SK-N-MC (cell line): ENCODE results near the gene SAMMSON.

Source experiments
- DNase-seq: peaks from one replicate; pipeline ENCODE4 v3.0.0-alpha.2; 2011; ENCODE audit warnings: low read depth, low spot score
- H3K27ac ChIP-seq: fragments of 200-600 bp; sonication (generic); 2 replicates; pipeline ENCODE4 v1.5.1; 2016; ENCODE audit warnings: mixed run types
- H3K36me3 ChIP-seq: fragments of 200-600 bp; sonication (generic); 2 replicates; pipeline ENCODE4 v1.6.1; 2017; ENCODE audit warnings: antibody characterized with exemption, low read length, mixed read lengths; ENCODE audit not compliant: insufficient read depth
- H3K4me3 ChIP-seq: fragments of 200-600 bp; sonication (generic); 2 replicates; pipeline ENCODE4 v1.5.1; 2016
- H3K9ac ChIP-seq: fragments of 200-600 bp; sonication (generic); 2 replicates; pipeline ENCODE4 v1.8.0; 2017; ENCODE audit warnings: mixed run types, mixed read lengths; ENCODE audit not compliant: insufficient read length
- H3K9me3 ChIP-seq: fragments of 200-600 bp; sonication (generic); 2 replicates; pipeline ENCODE4 v1.6.1; 2017; ENCODE audit warnings: low read depth, mild to moderate bottlenecking, antibody characterized with exemption, low read length, moderate library complexity, mixed read lengths
- EZH2 ChIP-seq: fragments of 200-600 bp; sonication (generic); IDR thresholded peaks from one replicate; pipeline ENCODE4 v1.6.1; 2017; ENCODE audit warnings: antibody characterized with exemption
- FOXP2 ChIP-seq: optimal IDR thresholded peaks from 2 replicates; pipeline ENCODE3; 2011; ENCODE audit warnings: mild to moderate bottlenecking, moderate library complexity; ENCODE audit not compliant: insufficient read depth; ENCODE audit errors: extremely low read length, control extremely low read depth
- POLR2AphosphoS5 ChIP-seq: IDR thresholded peaks from 2 replicates; pipeline ENCODE4 v1.6.1; 2012; ENCODE audit warnings: mild to moderate bottlenecking, low read depth, low read length, borderline replicate concordance

The SAMMSON gene

GRCh38 chr3:70000563-70001081, 1.1 kb downstream of the SAMMSON start:
- Histone ChIP-seq H3K36me3 (no peaks in the 10 kb centered on the region), H3K4me3 (no peak overlapping the region), H3K27ac (no peak overlapping the region), H3K9ac (no peak overlapping the region), H3K9me3 (no peaks in the 10 kb centered on the region)
- TF ChIP-seq POLR2AphosphoS5, result no peak
- TF ChIP-seq FOXP2, result no peak
- no peak for TF ChIP-seq EZH2
- DNase-seq, result no peak

DNA sequence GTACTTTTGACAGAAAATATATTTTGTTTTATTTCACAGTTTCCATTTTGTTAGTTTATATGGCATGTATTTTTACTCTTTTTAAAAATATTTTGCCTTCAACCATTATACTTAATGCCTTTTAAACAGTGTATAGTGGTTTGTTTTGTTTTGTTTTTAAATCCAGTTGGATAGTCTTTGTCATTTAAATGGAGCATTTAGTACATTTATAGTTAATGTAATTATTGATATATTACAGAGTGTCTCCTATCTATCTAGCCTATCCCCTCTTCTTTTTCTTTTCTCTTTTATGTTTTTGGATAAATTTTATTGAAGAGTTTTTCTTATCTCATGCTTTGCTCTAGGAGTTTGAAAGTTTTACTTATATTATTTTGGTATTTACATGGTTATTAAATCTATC, 3.6 kb downstream of the SAMMSON start:
- no peak for DNase-seq
- no peaks in the 10 kb centered on the region for H3K9me3 ChIP-seq
- TF ChIP-seq EZH2, result no peak
- TF ChIP-seq POLR2AphosphoS5, result no peak
- no peak for TF ChIP-seq FOXP2
- no peaks in the 10 kb centered on the region for H3K36me3 ChIP-seq
- H3K27ac ChIP-seq, result no peak overlapping the region
- H3K9ac ChIP-seq, result no peak overlapping the region
- H3K4me3 ChIP-seq, result no peak overlapping the region

- Histone ChIP-seq H3K36me3 (no peaks in the 10 kb centered on the region), H3K27ac (no peak overlapping the region), H3K9ac (no peak overlapping the region), H3K4me3 (no peak overlapping the region), H3K9me3 (no peaks in the 10 kb centered on the region)
- TF ChIP-seq EZH2 (no peak), FOXP2 (no peak), POLR2AphosphoS5 (no peak)
- DNase-seq, result no peak
Measured at GRCh38 chr3:70006089-70006488, 6.6 kb downstream of the SAMMSON start.

DNA sequence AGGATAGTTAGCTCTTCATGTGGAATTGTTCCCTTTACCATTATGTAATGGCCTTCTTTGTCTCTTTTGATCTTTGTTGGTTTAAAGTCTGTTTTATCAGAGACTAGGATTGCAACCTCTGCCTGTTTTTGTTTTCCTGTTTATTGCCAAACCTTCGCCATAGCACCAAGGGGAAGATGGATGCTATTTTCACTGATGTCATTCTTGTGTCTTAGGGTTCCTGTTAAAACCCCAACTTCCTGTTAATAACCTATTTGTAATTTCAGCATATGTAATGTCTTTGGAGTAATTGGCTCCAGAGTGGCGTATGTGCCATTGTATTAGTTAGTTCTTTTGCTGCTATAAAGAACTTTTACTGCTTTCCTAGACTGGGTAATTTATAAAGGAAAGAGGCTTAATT, 10.8 kb downstream of the SAMMSON start:
- no peak overlapping the region for H3K4me3 ChIP-seq
- H3K27ac ChIP-seq, result no peak overlapping the region
- H3K9me3 ChIP-seq, result no peaks in the 10 kb centered on the region
- TF ChIP-seq POLR2AphosphoS5, result no peak
- TF ChIP-seq EZH2, result no peak
- no peak for TF ChIP-seq FOXP2
- H3K9ac ChIP-seq, result no peak overlapping the region
- H3K36me3 ChIP-seq, result no peaks in the 10 kb centered on the region
- no peak for DNase-seq

- TF ChIP-seq POLR2AphosphoS5, result no peak
- no peak for TF ChIP-seq EZH2
- TF ChIP-seq FOXP2, result no peak
- H3K27ac ChIP-seq, result no peak overlapping the region
- H3K36me3 ChIP-seq, result no peaks in the 10 kb centered on the region
- no peak for DNase-seq
- H3K4me3 ChIP-seq, result no peak overlapping the region
- no peak overlapping the region for H3K9ac ChIP-seq
- H3K9me3 ChIP-seq, result no peaks in the 10 kb centered on the region
Measured at GRCh38 chr3:70011582-70011981, 12.0 kb downstream of the SAMMSON start.

DNA sequence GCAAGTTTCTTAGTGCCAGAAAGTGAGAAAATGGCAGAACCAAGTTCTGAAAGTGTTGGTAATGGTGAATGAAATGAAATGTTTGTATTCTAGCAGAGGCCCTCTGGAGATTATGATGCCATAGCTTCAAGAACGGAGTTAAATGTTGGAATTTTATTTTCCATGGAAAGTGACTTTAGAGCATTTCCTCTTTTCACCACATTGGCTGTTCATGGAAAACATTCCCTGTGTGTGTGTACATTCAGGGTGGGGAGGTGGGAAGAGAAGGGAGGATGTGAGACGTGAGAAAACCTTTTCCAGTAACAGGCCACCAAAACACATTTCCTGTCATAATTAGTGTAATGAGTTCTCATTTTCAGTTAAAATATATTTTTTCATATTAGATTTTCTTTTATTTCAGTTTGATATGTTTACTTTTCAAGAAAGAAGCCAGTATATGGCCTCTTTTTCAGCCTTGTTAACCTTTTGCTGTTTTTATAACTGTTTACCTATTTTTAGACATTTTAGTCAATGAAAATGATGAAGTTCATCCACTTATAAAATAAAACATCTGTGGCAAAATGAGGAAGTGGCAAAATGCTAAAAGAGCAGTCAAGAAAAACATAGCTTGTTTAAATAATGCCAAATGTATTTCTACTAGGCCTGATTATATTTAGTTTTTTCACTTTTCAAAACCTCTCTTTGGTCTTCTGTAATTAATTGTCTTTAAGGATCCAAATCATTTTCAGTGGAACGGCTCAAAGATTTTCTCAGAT, 21.6 kb downstream of the SAMMSON start:
- Histone ChIP-seq H3K36me3 (no peaks in the 10 kb centered on the region), H3K27ac (no peak overlapping the region)

GRCh38 chr3:70028361-70028760, 28.8 kb downstream of the SAMMSON start:
- Histone ChIP-seq H3K36me3 (no peaks in the 10 kb centered on the region), H3K9ac (no peak overlapping the region), H3K27ac (peak overlapping the region; percentile 88), H3K4me3 (no peak overlapping the region), H3K9me3 (no peaks in the 10 kb centered on the region)
- peak; percentile 63 for DNase-seq
- TF ChIP-seq FOXP2, result no peak
- no peak for TF ChIP-seq POLR2AphosphoS5
- TF ChIP-seq EZH2, result no peak

More for the DNA sequence above, 21.6 kb downstream of the SAMMSON start:
- no peak for DNase-seq
- H3K9me3 ChIP-seq, result no peaks in the 10 kb centered on the region
- TF ChIP-seq EZH2 (no peak), POLR2AphosphoS5 (no peak), FOXP2 (no peak)
- H3K4me3 ChIP-seq, result no peak overlapping the region
- no peak overlapping the region for H3K9ac ChIP-seq

GRCh38 chr3:70038693-70039092, 39.2 kb downstream of the SAMMSON start:
- H3K36me3 ChIP-seq, result no peaks in the 10 kb centered on the region
- TF ChIP-seq FOXP2, result no peak
- no peak for TF ChIP-seq EZH2
- H3K4me3 ChIP-seq, result no peak overlapping the region
- H3K9ac ChIP-seq, result no peak overlapping the region
- no peaks in the 10 kb centered on the region for H3K9me3 ChIP-seq
- H3K27ac ChIP-seq, result no peak overlapping the region
- DNase-seq, result no peak

- Histone ChIP-seq H3K27ac (no peak overlapping the region), H3K36me3 (no peaks in the 10 kb centered on the region), H3K9me3 (no peaks in the 10 kb centered on the region), H3K9ac (no peak overlapping the region), H3K4me3 (no peak overlapping the region)
- no peak for DNase-seq
- TF ChIP-seq EZH2 (no peak), POLR2AphosphoS5 (no peak), FOXP2 (no peak)
Measured at GRCh38 chr3:70040386-70040785, 40.9 kb downstream of the SAMMSON start.
